Measurements from ENCODE around the gene BRIX1.

DNA sequence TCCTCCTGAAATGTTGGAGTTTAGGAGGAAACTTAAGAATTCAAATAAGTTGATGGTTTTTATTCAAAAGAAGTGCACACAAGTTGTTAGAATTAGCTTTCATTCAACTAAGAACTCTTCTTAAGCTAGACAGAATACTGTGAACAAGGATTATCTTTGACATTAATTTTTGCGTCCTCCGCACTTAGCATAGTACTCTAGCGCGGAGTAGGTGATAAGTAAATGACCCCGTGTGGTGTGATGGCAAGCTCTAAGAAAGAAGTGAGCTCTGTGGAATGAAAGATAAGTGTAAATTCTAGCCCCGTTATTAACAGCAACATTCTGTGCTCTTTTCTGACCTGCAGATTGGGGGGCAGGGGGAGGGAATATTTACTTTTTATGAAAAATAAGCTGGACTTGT lies 1.0 kb downstream of the BRIX1 start:
- TF ChIP-seq POLR2A (IDR thresholded peaks at IDR 0.05; ENCODE audit: low read depth, low read length) (no peak), TAF1 (IDR thresholded peaks at IDR 0.05; ENCODE audit: low read depth, low read length) (no peak), POLR2AphosphoS5 (IDR thresholded peaks at IDR 0.05; ENCODE audit: low read depth, low read length) (no peak), POU2F2 (IDR thresholded peaks at IDR 0.05; ENCODE audit: low read depth, low read length) (no peak), PAX5 (IDR thresholded peaks at IDR 0.05; ENCODE audit: insufficient read depth, low read length, severe bottlenecking) (no peak), SPI1 (IDR thresholded peaks at IDR 0.05; ENCODE audit: low read depth, low read length) (no peak)
